MM.1S (cell line): ENCODE measurements around the gene LINC00305.
A peak's percentile ranks its signal among the peaks of the same experiment; 100 is the strongest.

Source experiments
- EZH2 ChIP-seq: fragments of 300-600 bp; sonication (generic); optimal IDR thresholded peaks from 2 replicates; pipeline ENCODE3; 2017; ENCODE audit warnings: low read depth, mild to moderate bottlenecking, antibody characterized with exemption, low read length, mixed read lengths
- EZH2phosphoT487 ChIP-seq: fragments of 300-600 bp; sonication (generic); IDR thresholded peaks from 2 replicates; pipeline ENCODE4 v1.6.1; 2018; ENCODE audit warnings: antibody characterized with exemption, low read length
- TF ChIP-seq, protein P1 (sequence below): fragments of 300-600 bp; sonication (generic); IDR thresholded peaks from 2 replicates; pipeline ENCODE4 v1.5.1; 2016; ENCODE audit warnings: antibody characterized with exemption, low read length, mixed read lengths

DNA sequence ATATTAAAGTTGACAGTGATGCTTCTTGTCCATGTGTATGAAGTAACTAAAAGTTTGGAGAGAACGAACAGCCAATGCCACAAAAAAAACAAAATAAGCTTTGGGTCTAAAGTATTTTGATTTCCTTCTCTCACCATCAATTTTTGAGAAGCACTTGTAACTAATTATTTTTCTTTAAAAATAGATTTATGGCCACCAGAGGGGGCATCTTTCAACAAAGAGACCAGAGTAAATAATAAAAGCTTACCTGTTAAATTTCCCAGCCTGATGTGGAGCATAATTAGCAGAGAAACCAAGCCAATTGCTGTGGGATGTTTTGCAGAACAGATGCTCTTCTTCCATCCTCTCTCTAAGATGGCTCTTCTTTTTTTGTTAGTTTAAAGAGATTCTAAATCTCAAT is 29.0 kb downstream of the LINC00305 start:
- TF ChIP-seq, protein P1, sequence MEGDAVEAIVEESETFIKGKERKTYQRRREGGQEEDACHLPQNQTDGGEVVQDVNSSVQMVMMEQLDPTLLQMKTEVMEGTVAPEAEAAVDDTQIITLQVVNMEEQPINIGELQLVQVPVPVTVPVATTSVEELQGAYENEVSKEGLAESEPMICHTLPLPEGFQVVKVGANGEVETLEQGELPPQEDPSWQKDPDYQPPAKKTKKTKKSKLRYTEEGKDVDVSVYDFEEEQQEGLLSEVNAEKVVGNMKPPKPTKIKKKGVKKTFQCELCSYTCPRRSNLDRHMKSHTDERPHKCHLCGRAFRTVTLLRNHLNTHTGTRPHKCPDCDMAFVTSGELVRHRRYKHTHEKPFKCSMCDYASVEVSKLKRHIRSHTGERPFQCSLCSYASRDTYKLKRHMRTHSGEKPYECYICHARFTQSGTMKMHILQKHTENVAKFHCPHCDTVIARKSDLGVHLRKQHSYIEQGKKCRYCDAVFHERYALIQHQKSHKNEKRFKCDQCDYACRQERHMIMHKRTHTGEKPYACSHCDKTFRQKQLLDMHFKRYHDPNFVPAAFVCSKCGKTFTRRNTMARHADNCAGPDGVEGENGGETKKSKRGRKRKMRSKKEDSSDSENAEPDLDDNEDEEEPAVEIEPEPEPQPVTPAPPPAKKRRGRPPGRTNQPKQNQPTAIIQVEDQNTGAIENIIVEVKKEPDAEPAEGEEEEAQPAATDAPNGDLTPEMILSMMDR: peak; percentile 27
- no peak for TF ChIP-seq EZH2
- no peak for TF ChIP-seq EZH2phosphoT487
